Smooth muscle cell (in vitro differentiated cells): ENCODE measurements around the gene UVRAG. TPM values are rescaled to one million over a fixed set of nuclear protein-coding genes. Genes with fewer than 3 reads are reported as not detected.

Experiments used
- DNase-seq: peaks from one replicate; lab custom pipeline; 2025; ENCODE audit not compliant: unreplicated experiment; lab: John Stamatoyannopoulos, UW
- H2AFZ ChIP-seq: fragments of 200-600 bp; sonication (generic); 2 replicates; pipeline ENCODE4 v1.6.0; 2016; ENCODE audit warnings: antibody characterized with exemption, low read depth, mild to moderate bottlenecking
- H3F3A ChIP-seq: fragments of 200-600 bp; sonication (generic); 2 replicates; pipeline ENCODE4 v1.6.0; 2017; ENCODE audit warnings: antibody characterized with exemption, low read depth
- H3K27ac ChIP-seq: fragments of 200-600 bp; sonication (generic); 2 replicates; pipeline ENCODE4 v1.5.1; 2016; ENCODE audit warnings: low read depth, mild to moderate bottlenecking
- H3K27me3 ChIP-seq: fragments of 200-600 bp; sonication (generic); 2 replicates; pipeline ENCODE4 v1.6.1; 2016; ENCODE audit warnings: low read depth, mild to moderate bottlenecking
- H3K36me3 ChIP-seq: fragments of 200-600 bp; sonication (generic); 2 replicates; pipeline ENCODE4 v1.5.1; 2016; ENCODE audit warnings: low read depth
- H3K4me1 ChIP-seq: fragments of 200-600 bp; sonication (generic); 2 replicates; pipeline ENCODE4 v1.5.1; 2016; ENCODE audit warnings: low read depth
- H3K4me2 ChIP-seq: fragments of 200-600 bp; sonication (generic); 2 replicates; pipeline ENCODE4 v1.6.0; 2016; ENCODE audit warnings: mild to moderate bottlenecking
- H3K4me3 ChIP-seq: fragments of 200-600 bp; sonication (generic); 2 replicates; pipeline ENCODE4 v1.5.1; 2016; ENCODE audit warnings: mild to moderate bottlenecking
- H3K79me2 ChIP-seq: fragments of 200-600 bp; sonication (generic); 2 replicates; pipeline ENCODE4 v1.6.0; 2016; ENCODE audit warnings: low read depth, mild to moderate bottlenecking
- H3K9ac ChIP-seq: fragments of 200-600 bp; sonication (generic); 2 replicates; pipeline ENCODE4 v1.6.0; 2016; ENCODE audit warnings: low read depth
- H3K9me3 ChIP-seq: fragments of 200-600 bp; sonication (generic); replicated peaks from 2 replicates; pipeline ENCODE4 v1.5.1; 2016; ENCODE audit warnings: low read depth
- H4K20me1 ChIP-seq: fragments of 200-600 bp; sonication (generic); 2 replicates; pipeline ENCODE4 v1.6.0; 2016; ENCODE audit warnings: low read depth
- WGBS: methylation state at CpG from one replicate; pipeline ENCODE4 v1.1.7; 2016; ENCODE audit warnings: low lambda C conversion rate; 5-methylcytosine and 5-hydroxymethylcytosine counted together
- polyA plus RNA-seq: library from polyadenylated mRNA; unstranded; fragments of >200 nt; fragmentation: Nextera tagmentation; extraction: Ambion mirVana; gene quantifications from 2 replicates; pipeline ENCODE4 v1.2.1, GENCODE V29; 2016
- total RNA-seq: library from RNA; depleted of rRNA; stranded (reverse); fragments of >200 nt; gene quantifications from 2 replicates; pipeline ENCODE4 v1.2.3, GENCODE V29; 2014
- TF ChIP-seq, protein P1 (sequence below): fragments of 200-600 bp; sonication (generic); IDR thresholded peaks from 2 replicates; pipeline ENCODE4 v1.5.1; 2017; ENCODE audit warnings: borderline replicate concordance, mild to moderate bottlenecking, antibody characterized with exemption; ENCODE audit not compliant: insufficient read depth, poor library complexity, severe bottlenecking

UVRAG gene
- total and polyA plus RNA-seq, 2 experiments from 2014 or later, result 12.9 to 20.2 TPM

DNA sequence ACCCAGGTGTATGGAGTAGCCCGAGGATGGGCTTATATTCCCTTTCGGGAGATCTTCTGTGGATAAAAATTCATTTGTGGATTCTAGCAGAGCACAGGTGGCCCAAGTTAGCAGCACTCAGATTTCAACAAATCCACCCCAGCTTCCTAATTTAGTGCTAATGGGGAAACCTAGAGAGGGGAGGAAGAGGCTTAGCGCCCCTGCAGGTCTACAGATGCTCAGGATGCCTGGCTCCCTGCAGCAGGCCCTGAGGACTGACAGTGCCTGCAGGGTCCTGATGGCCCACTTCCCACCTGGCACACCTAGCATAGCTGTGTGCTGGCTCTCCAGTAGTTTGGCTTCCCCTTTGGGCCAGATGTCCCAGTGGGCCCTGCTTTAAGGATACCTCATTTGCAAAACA, 40.0 kb upstream of the UVRAG start:
- WGBS, result 85% methylated on average over 3 of the region's 3 CpGs
- Histone ChIP-seq H3K4me3 (no peak overlapping the region), H3K79me2 (no peaks in the 10 kb centered on the region), H3K36me3 (no peaks in the 10 kb centered on the region), H4K20me1 (no peaks in the 10 kb centered on the region), H3F3A (no peaks in the 10 kb centered on the region), H3K9ac (no peak overlapping the region), H3K27ac (no peak overlapping the region), H3K27me3 (peaks cover 10% of the 10 kb centered on the region), H2AFZ (no peak overlapping the region), H3K4me1 (no peaks in the 10 kb centered on the region), H3K9me3 (no peaks in the 10 kb centered on the region), H3K4me2 (no peak overlapping the region)
- TF ChIP-seq, protein P1, sequence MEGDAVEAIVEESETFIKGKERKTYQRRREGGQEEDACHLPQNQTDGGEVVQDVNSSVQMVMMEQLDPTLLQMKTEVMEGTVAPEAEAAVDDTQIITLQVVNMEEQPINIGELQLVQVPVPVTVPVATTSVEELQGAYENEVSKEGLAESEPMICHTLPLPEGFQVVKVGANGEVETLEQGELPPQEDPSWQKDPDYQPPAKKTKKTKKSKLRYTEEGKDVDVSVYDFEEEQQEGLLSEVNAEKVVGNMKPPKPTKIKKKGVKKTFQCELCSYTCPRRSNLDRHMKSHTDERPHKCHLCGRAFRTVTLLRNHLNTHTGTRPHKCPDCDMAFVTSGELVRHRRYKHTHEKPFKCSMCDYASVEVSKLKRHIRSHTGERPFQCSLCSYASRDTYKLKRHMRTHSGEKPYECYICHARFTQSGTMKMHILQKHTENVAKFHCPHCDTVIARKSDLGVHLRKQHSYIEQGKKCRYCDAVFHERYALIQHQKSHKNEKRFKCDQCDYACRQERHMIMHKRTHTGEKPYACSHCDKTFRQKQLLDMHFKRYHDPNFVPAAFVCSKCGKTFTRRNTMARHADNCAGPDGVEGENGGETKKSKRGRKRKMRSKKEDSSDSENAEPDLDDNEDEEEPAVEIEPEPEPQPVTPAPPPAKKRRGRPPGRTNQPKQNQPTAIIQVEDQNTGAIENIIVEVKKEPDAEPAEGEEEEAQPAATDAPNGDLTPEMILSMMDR, result no peak
- DNase-seq, result no peak

DNA sequence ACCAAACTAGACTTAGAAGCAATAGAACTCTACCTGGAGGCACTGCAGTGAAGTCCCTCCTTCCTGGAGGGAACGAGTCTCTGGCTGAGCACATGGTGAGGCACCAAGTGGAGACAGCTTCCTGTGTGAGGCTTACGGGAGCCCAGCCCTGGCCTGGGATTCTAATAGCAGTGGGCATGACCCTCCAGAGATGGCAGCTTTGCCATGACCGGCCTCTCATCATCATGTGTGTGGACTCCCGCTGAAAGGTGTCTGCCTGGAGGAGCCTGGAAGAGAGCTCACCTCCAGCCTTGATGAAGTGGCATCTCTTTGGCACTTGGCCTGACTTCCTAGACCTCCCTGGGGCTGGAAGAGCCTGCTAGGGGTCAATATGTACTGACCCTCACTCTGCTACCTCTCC, 38.5 kb upstream of the UVRAG start:
- H3K4me1 ChIP-seq, result no peaks in the 10 kb centered on the region
- no peak overlapping the region for H2AFZ ChIP-seq
- H3K79me2 ChIP-seq, result no peaks in the 10 kb centered on the region
- H4K20me1 ChIP-seq, result no peaks in the 10 kb centered on the region
- WGBS, result 94% methylated on average over 4 of the region's 4 CpGs
- H3F3A ChIP-seq, result no peaks in the 10 kb centered on the region
- H3K36me3 ChIP-seq, result no peaks in the 10 kb centered on the region
- no peak overlapping the region for H3K4me3 ChIP-seq
- no peak overlapping the region for H3K27ac ChIP-seq
- no peaks in the 10 kb centered on the region for H3K9me3 ChIP-seq
- TF ChIP-seq, protein P1, result no peak
- H3K4me2 ChIP-seq, result no peak overlapping the region
- H3K9ac ChIP-seq, result no peak overlapping the region
- DNase-seq, result no peak
- H3K27me3 ChIP-seq, result no peaks in the 10 kb centered on the region

DNA sequence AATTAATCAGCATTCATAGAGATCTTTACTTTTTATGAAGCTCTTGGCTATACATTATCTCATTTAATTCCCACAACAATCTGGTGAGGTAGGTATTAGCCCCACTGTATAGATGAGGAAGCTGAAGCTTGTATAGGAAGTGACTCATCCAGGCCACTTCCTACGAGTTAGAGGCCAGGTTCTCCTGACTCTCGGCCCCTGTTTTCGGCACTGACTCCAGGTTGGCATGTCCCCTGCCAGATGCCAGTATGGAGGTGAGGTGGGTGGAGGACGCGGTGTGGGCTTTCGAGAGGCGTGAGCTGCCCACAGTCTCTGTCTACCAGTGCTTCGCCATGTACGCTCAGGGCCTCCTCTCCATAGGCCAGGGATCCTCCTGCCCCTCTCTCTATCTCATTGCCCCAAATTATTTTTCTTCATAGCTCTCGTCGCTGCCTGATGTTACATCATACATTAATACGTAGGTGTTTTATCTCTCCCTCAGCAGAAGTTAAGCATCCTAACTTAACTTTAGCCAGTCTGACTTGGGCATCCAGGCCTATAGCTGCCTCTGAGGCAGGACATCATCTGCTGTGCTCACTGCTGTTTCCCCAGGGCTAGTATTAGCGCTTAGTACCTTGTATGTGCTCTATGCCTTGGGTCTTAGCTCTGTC, 37.4 kb upstream of the UVRAG start:
- no peaks in the 10 kb centered on the region for H3K79me2 ChIP-seq
- 92% methylated on average over 13 of the region's 13 CpGs for WGBS
- H2AFZ ChIP-seq, result no peak overlapping the region
- H3K9ac ChIP-seq, result no peak overlapping the region
- H3K27ac ChIP-seq, result no peak overlapping the region
- no peaks in the 10 kb centered on the region for H4K20me1 ChIP-seq
- TF ChIP-seq, protein P1, result no peak
- no peaks in the 10 kb centered on the region for H3F3A ChIP-seq
- no peaks in the 10 kb centered on the region for H3K9me3 ChIP-seq
- DNase-seq, result no peak
- H3K4me3 ChIP-seq, result no peak overlapping the region
- no peaks in the 10 kb centered on the region for H3K4me1 ChIP-seq
- H3K4me2 ChIP-seq, result no peak overlapping the region
- H3K36me3 ChIP-seq, result no peaks in the 10 kb centered on the region
- no peaks in the 10 kb centered on the region for H3K27me3 ChIP-seq

DNA sequence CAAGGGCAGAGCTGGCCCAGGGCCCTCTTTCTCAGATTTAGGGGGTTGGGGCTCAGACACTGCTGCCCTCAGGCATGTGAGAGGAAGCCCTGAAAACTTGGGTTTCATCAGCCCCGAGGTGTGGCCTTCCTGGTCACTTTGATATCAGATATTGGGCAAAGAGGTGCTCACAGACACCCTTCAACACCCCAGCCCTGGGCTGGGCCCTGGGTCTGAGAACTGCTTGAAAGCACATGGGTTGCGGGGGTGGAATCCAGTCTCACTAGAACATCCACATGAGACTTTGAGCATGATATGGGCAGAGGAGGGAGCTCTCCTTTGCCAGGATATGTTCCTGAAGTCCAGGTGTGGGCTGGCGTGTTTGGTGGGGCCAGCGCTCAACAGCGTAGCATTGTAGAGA, 36.0 kb upstream of the UVRAG start:
- Histone ChIP-seq H3K27ac (no peak overlapping the region), H3F3A (no peaks in the 10 kb centered on the region), H3K9me3 (no peaks in the 10 kb centered on the region), H3K9ac (no peak overlapping the region), H3K4me3 (no peak overlapping the region), H3K4me1 (no peaks in the 10 kb centered on the region), H2AFZ (no peak overlapping the region), H4K20me1 (no peaks in the 10 kb centered on the region), H3K27me3 (no peaks in the 10 kb centered on the region), H3K4me2 (no peak overlapping the region), H3K79me2 (no peaks in the 10 kb centered on the region), H3K36me3 (no peaks in the 10 kb centered on the region)
- no peak for DNase-seq
- 91% methylated on average over 5 of the region's 5 CpGs for WGBS
- TF ChIP-seq, protein P1, result no peak
